GM18499 (cell line): ENCODE data around the gene ZNF665.
"Not testable (repeated sequence)": the region's sequence is repeated elsewhere in the genome, so short reads cannot be mapped to it uniquely, and the experiment has no call there.

Source experiments
- ATAC-seq: cut with Tn5 transposase; IDR thresholded peaks from one replicate; pipeline ENCODE4 v1.9.1; 2021; ENCODE audit warnings: moderate number of reproducible peaks; ENCODE audit not compliant: insufficient read depth, unreplicated experiment

ZNF665 gene

GRCh38 chr19:53192771-53193534 lies at the start of gene ZNF665:
TSS of gene ZNF665 (minus strand) at chr19:53193358. CDS start at chr19:53182898, 10,460 bp downstream.
- ATAC-seq, result no peak

GRCh38 chr19:53237114-53237777 lies 44.1 kb upstream of the ZNF665 start:
- no peak for ATAC-seq

- no peak for ATAC-seq
Observed at GRCh38 chr19:53224606-53225005, 31.4 kb upstream of the ZNF665 start.

DNA sequence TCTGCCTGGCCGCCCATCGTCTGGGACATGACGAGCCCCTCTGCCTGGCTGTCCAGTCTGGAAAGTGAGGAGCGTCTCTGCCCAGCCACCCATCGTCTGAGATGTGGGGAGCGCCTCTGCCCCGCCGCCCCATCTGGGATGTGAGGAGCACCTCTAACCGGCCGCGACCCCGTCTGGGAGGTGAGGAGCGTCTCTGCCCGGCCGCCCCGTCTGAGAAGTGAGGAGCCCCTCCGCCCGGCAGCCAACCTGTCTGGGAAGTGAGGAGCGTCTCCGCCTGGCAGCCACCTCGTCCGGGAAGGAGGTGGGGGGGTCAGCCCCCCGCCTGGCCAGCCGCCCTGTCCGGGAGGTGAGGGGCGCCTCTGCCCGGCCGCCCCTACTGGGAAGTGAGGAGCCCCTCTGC lies 29.6 kb upstream of the ZNF665 start:
- ATAC-seq, result not testable (repeated sequence)

GRCh38 chr19:53212703-53213320 lies 19.7 kb upstream of the ZNF665 start:
- no peak for ATAC-seq

GRCh38 chr19:53211554-53211953 lies 18.4 kb upstream of the ZNF665 start:
- not testable (repeated sequence) for ATAC-seq

GRCh38 chr19:53196777-53197396 lies 3.7 kb upstream of the ZNF665 start:
- ATAC-seq, result no peak

DNA sequence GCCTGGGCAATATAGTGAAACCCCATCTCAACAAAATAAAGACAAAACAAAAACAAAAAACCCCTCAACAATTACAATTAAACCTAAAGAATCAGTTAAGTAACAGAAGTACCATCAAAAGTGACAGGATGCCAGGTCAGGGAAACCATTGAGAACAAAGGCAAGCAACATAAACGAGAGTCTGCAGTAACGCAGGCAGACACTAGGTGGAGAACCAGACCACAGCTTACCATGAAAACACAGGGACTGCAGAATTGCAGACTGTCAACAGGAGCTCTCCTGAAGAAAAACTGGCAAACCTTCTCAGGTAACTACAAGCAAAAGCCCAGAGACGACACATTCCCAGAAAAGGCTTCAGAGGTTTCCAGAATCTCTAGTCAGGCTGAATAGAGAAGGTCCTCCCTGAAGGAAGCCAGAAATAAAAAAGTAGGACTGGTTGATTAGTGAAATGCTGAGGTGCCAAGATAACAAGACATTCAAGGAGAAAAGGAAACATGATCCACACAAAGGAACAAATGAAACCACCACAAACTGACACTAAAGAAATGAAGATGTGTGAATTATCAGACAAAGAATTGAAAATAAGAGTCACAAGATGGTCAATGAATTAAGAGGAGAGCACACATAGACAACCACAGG lies 2.2 kb upstream of the ZNF665 start:
- ATAC-seq, result no peak

DNA sequence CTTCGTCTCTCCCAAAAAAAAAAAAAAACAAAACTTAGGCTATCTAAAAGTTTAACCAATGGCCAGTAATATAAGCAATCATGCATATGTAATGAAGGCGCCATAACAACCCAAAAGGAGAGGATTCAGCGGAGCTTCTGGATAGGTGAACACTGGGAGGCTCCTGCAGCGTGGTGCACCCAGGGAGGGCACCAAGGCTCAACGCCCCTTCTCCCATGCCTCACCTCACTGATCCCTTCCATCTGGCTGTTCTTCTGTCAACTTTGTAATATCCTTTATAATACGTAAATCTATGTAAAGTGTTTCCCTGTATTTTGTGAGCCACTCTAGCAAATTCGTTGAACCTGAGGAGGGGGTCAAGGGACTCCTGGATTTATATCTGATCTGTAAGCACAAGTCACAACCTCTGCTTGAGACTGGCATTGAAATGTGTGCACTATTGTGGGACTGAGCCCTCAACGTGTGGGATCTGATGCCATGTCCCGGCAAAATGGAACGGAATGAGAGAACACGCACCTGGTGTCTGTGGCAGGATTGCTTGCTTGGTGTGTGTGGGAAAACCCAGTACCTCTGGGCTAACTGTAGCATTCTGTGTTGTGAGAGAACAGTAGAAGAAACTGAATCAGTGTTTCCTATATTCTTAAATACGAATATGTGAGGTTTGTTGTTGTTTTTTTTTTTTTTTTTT lies 521 bp upstream of the ZNF665 start:
- no peak for ATAC-seq

- no peak for ATAC-seq
Observed at GRCh38 chr19:53190253-53190652, 2.9 kb downstream of the ZNF665 start.

- not testable (repeated sequence) for ATAC-seq
Observed at GRCh38 chr19:53189691-53190198, 3.4 kb downstream of the ZNF665 start.

- ATAC-seq, result not testable (repeated sequence)
Observed at GRCh38 chr19:53185155-53185882, 7.8 kb downstream of the ZNF665 start.

DNA sequence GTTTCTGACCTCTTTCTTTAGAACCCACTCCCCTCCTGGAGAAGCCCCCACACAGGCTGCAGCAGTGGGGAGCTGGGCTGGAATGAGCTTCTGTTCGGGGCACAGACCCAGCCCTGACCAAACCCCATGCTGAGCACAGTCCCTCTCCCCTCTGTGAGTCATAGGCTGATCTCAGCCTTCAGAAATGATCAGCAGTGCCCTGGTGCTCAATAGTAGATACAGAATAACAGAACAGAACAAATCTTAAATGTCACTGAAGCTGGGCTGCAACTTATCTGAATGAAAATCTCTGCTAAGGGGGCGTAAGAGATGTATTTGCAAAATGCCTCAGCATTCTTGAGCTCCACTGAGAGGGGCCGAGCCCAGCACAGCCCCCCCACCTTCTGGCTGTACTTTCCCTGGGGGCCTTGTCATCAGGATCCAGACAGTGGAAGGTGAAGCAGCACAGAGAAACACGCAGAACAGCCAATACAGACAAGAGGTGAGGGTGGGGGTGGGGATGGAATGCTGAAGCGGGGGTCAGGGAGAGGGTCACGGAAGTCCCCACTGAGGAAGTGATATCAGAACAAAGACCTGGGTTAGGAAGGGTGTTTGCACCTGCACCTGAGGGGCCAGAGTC lies 9.9 kb downstream of the ZNF665 start:
- ATAC-seq, result no peak

DNA sequence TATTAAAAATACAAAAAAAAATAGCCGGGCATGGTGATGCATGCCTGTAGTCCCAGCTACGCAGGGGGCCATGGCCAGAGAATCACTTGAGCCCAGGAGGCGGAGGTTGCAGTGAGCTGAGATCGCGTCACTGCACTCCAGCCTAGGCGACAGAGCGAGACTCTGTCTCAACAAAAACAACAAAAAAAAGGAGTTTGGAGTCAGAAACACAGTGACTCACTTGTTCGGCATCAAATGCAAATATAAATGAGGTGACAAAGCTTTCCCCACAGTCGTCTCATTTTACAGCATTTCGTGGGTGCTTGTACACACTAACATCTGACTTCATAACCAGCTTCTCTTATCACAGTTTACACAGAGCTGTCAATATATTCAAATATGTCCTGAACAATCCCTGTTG lies 11.0 kb downstream of the ZNF665 start:
- no peak for ATAC-seq

DNA sequence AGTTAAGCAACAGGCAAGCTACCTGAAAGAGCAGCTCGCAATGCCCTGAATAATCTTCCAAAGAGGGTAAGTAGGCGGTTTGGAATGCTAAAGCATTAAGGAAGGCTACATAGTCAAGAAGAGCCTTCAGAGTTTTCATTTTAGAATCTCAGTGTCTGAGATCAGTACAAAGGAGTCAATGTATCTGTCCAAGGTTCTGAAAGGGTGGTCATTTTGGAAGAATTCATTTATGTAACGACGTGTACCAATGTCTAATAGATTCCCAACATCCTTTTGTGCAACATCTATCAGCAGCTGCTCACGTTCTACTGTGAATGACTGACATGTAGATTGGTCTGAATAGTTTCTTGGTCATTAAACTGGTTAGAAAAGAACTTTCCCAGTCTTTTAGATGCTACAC lies 15.2 kb downstream of the ZNF665 start:
- ATAC-seq, result no peak

- ATAC-seq, result no peak
Observed at GRCh38 chr19:53172889-53173288, 20.3 kb downstream of the ZNF665 start.

DNA sequence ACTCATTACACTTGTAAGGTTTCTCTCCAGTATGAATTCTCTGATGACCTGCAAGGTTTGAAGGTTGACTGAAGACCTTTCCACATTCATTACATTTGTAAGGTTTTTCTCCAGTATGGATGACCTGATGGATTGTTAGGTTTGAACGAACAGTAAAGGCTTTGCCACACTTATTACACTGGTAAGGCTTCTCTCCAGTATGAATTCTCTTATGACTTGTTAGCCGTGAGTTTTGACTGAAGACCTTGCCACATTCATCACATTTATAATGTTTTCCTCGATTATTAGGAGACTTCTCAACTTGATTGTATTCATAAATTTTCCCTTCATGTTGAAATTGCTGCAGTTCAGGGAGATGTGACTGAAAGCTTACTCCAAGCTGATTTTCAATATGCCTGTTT lies 27.5 kb downstream of the ZNF665 start:
- ATAC-seq, result no peak

DNA sequence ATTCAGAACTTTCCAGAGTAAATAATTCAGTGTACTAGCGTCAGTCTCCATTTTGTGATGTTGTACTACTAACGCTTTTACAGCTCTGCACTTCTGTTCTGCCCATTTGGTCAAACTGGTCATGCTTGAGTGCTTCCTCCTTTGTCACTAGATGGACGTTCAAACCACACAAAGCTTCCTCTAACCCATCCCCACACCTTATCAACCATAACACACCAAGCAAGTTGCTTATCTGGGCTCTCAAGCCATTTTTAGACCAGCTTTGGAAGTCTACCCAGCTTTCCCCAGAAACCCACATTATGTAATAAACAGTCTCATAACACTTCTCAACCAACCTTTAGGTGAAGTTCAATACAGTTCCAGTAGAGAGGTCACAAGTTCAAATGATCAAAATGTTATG lies 32.0 kb downstream of the ZNF665 start:
- no peak for ATAC-seq

DNA sequence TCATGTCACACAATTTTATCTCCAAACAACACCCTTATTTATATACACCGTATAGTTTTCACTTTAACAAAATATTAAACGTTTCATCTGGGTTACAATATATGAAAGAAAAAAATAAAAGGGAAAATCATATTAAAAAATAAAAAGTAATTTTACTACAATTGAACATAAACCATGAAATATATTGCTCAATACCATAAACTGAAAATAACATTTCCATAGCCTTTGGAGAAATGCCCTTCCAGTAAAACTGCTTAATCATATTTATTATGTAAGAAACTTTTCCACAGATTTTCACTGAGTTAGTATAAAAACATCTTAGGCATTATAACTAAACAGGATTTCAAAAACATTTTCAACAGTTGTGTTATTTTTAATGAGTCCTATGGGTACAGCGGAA lies 32.8 kb downstream of the ZNF665 start:
- ATAC-seq, result no peak
